DMS153 (cell line): Measurements from ENCODE around the gene UPF2.
A peak's percentile ranks its signal among the peaks of the same experiment; 100 is the strongest.
"Not testable (repeated sequence)": the region's sequence is repeated elsewhere in the genome, so short reads cannot be mapped to it uniquely, and the experiment has no call there.

Source experiments
- DNase-seq: peaks from one replicate; lab custom pipeline; 2025; lab: John Stamatoyannopoulos, UW

UPF2 gene

DNA sequence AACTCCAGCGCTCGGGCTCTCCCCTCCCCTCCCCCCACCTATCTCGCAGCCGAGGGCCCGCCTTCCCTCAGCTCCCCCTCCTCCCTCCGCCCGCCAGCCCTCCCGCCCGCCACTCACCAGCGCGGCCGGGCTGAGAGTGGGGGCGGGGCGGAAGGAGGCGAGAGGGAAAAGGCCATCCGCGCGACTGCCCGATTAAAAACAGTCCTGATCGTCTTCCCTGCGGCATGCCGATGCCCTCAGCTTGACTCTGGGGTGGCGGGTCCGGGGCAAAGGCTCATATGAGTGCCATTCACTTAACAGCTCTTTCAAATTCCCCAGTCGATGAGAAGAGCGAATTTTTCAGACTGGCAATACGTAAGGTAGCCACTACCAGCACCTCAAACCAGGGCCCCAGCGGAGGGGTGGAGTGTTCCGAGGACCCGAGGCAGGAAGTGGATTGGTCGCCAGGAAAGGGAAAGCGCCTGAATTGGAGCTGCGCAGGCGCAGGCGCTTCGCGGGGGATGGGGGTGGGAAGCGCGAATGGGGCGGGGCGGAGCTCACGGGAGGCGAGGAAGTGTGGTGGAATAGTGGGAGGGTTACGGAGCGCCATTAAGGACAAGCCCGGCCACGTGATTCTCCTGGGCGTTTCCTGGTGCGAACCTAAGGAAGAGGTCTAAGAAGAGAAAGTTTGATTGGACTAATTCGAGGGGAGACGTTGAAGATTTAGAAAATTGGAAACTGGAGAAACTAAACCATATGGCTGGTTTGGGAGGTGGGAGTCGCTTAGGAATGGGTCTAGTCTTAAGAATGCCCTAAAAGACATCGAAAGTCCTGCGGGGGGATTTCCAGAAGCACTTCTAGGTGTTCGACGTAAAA is at the start of gene UPF2:
TSS of gene UPF2 (minus strand) at position 13 of the 855 bp plus-strand sequence. CDS start 7,386 bp downstream, outside the sequence.
- peak; percentile 92 for DNase-seq

DNA sequence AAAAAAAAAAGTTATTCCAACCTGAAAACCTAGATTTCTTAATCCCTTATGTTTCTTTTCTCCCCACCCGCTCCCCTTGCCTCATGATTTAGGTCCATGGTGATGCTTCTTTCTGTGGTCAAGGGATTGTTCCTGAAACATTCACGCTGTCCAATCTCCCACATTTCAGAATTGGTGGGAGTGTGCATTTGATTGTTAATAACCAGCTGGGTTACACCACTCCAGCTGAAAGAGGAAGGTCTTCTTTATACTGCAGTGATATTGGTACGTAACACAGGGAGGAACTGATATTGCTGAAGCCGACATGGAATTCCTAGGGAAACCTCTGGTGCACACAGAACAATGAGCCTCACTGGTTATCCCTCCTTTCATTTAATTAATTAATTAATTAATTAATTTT is 48.8 kb upstream of the UPF2 start:
- no peak for DNase-seq

GRCh38 chr10:12088919-12089318 is 46.3 kb upstream of the UPF2 start:
- no peak for DNase-seq

GRCh38 chr10:12081879-12082557 is 39.4 kb upstream of the UPF2 start:
- no peak for DNase-seq

- no peak for DNase-seq
Observed at GRCh38 chr10:12081470-12081869, 38.9 kb upstream of the UPF2 start.

GRCh38 chr10:12077580-12078180 is 35.1 kb upstream of the UPF2 start:
- DNase-seq = no peak

- no peak for DNase-seq
Observed at GRCh38 chr10:12073526-12073925, 30.9 kb upstream of the UPF2 start.

- not testable (repeated sequence) for DNase-seq
Observed at GRCh38 chr10:12071441-12071840, 28.8 kb upstream of the UPF2 start.

DNA sequence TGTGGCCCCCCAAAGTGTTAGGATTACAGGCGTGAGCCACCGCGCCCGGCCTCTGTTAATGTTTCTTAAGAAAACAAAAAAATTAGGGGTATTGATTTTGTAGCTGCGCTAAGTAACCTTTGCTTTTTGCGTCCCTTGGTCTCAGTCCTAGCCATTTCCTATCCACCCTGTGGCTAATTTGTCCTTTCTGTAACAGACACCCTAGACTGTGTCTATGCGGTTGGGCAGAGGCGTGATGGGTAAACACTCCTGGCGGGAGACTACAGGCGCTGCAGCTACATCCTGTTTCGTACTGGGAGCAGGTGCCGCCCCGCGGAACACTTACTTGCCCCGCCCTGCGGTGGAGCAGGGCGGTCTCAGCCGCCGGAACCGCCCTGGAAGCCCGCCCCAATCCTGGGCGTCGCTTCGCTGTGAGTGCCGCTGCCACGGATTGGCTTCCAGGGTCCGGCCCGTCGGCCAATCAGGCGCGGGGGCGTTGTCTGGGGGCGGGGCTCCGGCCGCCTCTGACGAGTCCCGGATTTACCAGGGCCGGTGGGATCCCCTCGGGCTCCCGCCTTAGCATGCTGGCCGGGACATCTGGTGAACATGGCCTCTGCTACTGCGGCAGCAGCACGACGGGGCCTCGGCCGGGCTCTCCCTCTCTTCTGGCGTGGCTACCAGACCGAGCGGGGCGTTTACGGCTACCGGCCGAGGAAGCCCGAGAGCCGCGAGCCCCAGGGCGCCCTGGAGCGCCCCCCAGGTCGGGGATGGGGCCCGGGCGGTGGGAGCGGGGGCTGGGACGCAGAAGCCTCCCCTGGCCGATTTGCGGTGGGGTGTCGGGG is 26.1 kb upstream of the UPF2 start, which contains the start of gene DHTKD1:
TSS of gene DHTKD1 (plus strand) at position 506 of the 821 bp plus-strand sequence. CDS start at position 586, 80 bp downstream.
- DNase-seq = peak; percentile 93

GRCh38 chr10:12067336-12067735 is 24.7 kb upstream of the UPF2 start:
- no peak for DNase-seq

- DNase-seq = no peak
Observed at GRCh38 chr10:12063483-12063818, 20.8 kb upstream of the UPF2 start.

DNA sequence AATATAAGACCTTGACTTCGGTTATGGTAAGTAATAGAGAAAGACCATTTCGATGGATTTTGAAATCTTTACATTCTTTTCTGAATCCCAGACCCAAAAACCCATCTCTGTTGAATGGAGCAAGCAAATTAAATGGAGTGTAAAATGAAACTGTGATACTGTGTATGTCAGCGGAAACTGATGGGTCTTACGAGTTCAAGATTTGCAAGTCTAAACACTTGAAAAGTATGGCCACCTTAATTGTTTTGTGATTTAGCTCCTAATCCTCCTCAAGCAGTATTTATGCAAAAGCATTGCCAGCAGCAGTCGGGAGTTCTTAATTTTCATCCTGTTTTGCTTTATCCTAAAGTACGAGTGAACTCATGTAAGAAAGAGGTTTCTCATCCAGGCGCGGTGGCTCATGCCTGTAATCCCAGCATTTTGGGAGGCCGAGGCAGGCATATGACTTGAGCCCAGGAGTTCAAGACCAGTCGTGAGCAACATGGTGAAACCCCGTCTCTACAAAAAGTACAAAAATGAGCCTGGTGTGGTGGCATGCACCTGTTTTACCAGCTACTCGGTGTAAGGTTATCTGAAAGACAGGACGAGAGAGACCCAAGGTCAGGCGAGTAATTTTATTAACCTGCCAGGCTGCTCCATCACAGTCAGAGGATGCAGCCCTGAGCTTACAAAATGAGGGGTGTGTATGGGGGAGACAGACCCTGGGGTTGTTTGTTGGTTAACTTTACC is 20.3 kb upstream of the UPF2 start:
- no peak for DNase-seq

- DNase-seq = no peak
Observed at GRCh38 chr10:12061124-12061523, 18.5 kb upstream of the UPF2 start.

DNA sequence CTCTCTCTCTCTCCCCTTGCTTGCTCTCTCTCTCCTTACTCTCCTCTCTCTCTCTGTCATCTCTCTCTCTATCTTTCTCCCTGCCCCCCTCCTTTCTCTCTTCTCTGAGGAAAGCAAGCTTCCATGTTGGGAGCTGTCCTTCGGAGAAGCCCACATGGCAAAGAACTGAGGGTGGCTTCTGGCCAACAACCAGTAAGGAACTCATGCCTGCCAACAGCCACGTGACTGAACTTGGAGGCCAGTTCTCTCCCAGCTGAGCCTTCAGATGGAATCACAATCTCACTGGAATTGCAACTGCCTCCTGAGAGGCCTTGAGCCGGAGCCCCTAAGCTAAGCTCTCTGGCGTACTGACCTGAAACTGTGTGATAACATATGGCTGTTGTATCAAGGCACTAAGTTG is 14.1 kb upstream of the UPF2 start:
- no peak for DNase-seq

DNA sequence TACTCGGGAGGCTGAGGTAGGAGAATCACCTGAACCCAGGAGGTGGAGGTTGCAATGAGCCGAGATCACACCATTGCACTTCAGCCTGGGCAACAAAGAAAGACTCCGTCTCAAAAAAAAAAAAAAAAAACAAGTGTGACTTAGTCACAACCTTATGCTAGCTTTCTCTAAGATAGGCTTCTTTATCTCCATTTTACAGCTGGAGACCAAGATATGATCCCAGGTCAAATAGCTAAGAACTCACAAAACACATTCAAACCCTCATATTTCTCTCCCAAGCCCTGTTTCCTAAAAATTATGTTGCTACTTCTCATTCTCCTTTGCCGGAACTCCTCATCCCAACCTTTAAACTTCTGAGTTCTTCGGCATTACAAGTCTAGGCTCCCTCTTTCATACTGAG is 13.1 kb upstream of the UPF2 start:
- DNase-seq = no peak

- no peak for DNase-seq
Observed at GRCh38 chr10:12051241-12051640, 8.6 kb upstream of the UPF2 start.

DNA sequence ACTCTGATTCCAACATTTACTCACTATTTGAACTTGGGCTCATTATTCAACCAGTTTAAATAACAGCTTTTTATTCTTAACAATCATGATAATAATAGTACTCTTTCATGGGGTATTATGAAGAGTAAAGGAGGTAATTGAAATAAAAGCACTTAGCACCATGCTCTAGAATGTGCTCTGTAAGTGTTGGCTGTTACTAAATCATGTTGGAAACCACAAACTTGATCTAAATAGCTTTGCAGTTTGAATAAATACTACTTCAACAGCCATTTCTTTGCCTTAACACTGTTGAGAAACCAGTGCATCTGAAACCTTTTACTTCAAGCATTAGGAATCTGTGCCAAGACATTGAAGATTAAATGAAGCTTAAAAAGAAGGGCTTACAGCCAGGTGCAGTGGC is 7.9 kb upstream of the UPF2 start:
- no peak for DNase-seq

GRCh38 chr10:12048547-12048946 is 5.9 kb upstream of the UPF2 start:
- no peak for DNase-seq

DNA sequence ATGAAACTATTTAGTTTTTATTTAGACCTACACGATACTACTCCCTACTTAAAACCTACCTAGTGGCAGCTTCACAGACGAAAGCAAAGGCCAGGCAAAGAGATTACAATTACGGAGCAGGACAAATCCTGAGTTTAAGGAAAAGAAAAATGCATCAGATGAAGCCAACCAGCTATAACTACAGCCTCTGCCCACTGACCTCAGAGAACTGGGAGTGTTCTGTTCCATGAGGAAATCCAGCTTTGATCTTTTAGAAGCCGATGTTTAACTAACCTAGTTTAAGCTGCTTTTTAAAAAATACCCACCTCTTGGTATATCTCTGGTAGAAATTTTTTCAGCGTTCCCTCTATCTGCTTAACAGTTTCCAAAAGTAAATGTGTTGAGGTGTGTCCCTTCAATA is 3.0 kb upstream of the UPF2 start:
- DNase-seq = no peak

- DNase-seq = no peak
Observed at GRCh38 chr10:12042409-12042796, 206 bp downstream of the UPF2 start.

DNA sequence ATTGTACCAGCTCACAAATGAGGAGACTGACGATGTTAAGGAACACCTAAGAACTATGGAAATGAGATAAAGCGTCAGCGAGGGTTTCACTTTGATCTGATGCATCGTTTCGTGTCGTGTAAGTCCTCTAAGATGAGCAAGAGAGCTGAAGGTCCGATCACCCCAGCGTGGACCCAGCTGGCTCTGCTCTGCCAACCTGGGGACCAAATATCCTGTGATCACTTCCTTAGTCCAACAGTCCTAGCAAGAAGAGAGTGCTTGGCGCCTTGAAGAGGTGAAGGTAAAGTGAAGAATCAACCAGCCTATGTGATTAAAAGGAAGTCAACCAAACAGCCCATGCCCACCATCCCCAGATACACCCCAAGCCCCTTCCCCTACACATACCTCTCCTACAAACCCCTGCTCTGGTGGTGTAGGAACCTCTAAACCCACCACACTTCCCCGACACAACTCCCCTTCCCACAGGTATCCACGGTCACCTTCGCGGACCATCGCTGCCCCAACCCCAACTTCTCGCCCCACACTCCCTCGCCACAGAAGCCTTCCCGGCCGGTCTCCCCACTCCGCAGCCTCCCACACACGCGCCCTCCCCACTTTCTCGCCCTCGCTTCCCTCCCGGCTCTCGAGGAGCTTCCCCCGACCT is 722 bp downstream of the UPF2 start:
- no peak for DNase-seq
